Suprapubic skin (tissue), 3 donors: ENCODE data around the gene ZFR2.

Experiments
- POLR2A ChIP-seq, 2 donors: fragments of 450-650 bp; IDR thresholded peaks; one replicate each; pipeline ENCODE4 v1.6.1; 2017; ENCODE audit warnings: antibody characterized with exemption in 2 of 2, mild to moderate bottlenecking in 2 of 2, moderate library complexity in 2 of 2
- TF ChIP-seq, protein P1 (sequence below), 2 donors: fragments of 200-600 bp in 1 of 2; fragments of 450-650 bp in 1 of 2; sonication (generic) in 1 of 2; IDR thresholded peaks; one replicate each; pipeline ENCODE4 v1.5.1; 2016 to 2019; ENCODE audit warnings: antibody characterized with exemption in 2 of 2, mild to moderate bottlenecking in 1 of 2, moderate library complexity in 1 of 2

DNA sequence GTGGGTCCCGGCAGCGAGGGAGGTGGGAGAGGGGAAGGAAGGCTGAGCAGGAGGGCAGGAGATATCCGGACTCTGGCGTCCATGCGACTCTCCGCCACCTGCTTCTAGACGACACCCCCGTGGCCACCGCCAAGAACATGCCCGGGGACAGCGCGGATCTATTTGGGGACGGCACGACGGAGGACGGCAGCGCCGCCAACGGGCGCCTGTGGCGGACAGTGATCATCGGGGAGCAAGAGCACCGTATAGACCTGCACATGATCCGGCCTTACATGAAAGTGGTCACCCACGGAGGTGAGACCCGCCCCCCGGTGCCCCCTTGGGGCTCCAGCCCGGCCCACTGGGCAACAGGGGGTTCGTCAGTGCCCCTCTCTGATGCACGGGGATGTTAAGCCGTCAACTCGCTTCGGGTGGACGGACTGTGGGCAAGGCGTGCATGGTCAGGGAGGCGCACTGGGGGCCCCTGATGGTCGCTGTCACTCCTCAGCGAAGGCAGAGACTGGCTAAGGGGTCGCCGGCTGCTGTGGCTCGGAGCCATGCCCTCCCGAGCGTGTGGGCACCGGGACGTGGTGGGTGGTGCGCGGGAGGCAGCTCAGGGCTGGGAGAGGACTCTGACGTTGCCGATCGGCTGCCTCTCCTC, 38.9 kb upstream of the ZFR2 start:
- TF ChIP-seq POLR2A (IDR thresholded peaks at IDR 0.05): no peak
- TF ChIP-seq, protein P1, sequence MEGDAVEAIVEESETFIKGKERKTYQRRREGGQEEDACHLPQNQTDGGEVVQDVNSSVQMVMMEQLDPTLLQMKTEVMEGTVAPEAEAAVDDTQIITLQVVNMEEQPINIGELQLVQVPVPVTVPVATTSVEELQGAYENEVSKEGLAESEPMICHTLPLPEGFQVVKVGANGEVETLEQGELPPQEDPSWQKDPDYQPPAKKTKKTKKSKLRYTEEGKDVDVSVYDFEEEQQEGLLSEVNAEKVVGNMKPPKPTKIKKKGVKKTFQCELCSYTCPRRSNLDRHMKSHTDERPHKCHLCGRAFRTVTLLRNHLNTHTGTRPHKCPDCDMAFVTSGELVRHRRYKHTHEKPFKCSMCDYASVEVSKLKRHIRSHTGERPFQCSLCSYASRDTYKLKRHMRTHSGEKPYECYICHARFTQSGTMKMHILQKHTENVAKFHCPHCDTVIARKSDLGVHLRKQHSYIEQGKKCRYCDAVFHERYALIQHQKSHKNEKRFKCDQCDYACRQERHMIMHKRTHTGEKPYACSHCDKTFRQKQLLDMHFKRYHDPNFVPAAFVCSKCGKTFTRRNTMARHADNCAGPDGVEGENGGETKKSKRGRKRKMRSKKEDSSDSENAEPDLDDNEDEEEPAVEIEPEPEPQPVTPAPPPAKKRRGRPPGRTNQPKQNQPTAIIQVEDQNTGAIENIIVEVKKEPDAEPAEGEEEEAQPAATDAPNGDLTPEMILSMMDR (IDR thresholded peaks at IDR 0.05): no peak
